Posterior cingulate gyrus (tissue), 11 donors: Measurements from ENCODE around the gene PLCG2.
"Not testable (repeated sequence)": the region's sequence is repeated elsewhere in the genome, so short reads cannot be mapped to it uniquely, and the experiment has no call there.

Experiments used
- DNase-seq, 10 donors: peaks; one replicate each; pipeline versions ENCODE4 v3.0.0 to v3.0.0-alpha.2; 2020 to 2021; ENCODE audit warnings: mixed read lengths in 3 of 10
- intact Hi-C: fragments of 100-400 bp; cut with DNase I; formaldehyde crosslinking; loops from one replicate; pipeline ENCODE4 v1.15.1; 2023

PLCG2 gene

GRCh38 chr16:82009789-82010188, 230.7 kb downstream of the PLCG2 start:
- intact Hi-C loops, DNase-seq: not testable (repeated sequence)

DNA sequence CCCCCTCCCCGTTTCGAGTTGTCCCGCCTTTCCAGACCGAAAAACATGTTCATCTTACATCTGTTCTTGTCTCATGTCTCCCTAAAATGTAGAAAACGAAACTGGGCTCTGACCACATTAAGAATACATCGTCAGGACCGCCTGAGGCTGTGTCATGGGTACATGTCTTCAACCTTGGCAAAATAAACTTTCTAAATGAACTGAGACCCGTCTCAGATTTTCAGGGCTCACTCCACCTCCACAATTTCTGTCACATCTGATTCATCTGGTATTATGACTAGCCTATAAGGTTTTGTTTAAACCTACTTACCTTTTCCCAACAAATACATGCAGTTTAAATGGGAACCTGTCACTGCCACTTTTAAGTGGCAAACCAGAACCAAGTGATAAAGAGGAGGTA, 231.6 kb downstream of the PLCG2 start:
- no peak for DNase-seq
- intact Hi-C loops = no loop called here

DNA sequence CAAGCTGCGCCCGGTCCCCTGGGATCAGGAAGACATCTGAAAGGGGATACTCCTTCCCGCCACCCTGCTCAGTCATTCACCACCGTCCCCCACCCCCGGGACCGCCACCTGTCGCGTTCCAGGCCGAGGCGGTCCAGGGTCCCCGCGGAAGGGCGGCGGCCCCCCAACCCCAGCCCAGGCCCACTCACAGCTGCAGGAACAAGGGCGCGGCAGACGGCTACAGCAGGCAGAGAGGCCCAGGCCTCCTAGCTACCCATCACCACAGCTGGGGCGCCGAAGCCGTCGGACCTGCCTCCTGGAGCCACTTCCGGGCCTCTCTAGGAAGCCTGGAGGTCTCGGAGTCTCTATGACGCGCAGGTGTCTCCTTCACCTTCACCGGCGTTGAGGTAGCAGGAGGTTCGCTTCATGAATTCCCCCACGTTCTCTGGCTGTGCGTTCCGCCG, 232.1 kb downstream of the PLCG2 start, which contains the start of gene SDR42E1:
Gene SDR42E1 (minus strand): TSS at position 272 of the 443 bp plus-strand sequence. CDS start 10,612 bp downstream, outside the sequence.
- no peak for DNase-seq

More for the DNA sequence above, 232.1 kb downstream of the PLCG2 start, which contains the start of gene SDR42E1:
- intact Hi-C loops = no loop called here
